Liver (tissue), 3 donors: ENCODE results near the gene COL20A1.

ENCODE experiments used
- CTCF ChIP-seq: fragments of 150-350 bp; IDR thresholded peaks from 2 replicates; pipeline ENCODE4 v1.5.1; 2017; ENCODE audit warnings: improper control_type of control experiment, low read depth, low read length; ENCODE audit not compliant: missing input control
- EGR1 ChIP-seq, 2 donors: IDR thresholded peaks; 2 replicates each; pipeline ENCODE4 v1.6.1; 2016 to 2018; ENCODE audit warnings: antibody characterized with exemption in 2 of 2, low read depth in 2 of 2
- MAX ChIP-seq: IDR thresholded peaks from 2 replicates; pipeline ENCODE4 v1.6.1; 2016; ENCODE audit warnings: antibody characterized with exemption
- RAD21 ChIP-seq, 2 donors: IDR thresholded peaks; 2 replicates each; pipeline ENCODE4 v1.6.1; 2016; ENCODE audit warnings: antibody characterized with exemption in 2 of 2, mild to moderate bottlenecking in 2 of 2
- REST ChIP-seq: IDR thresholded peaks from 2 replicates; pipeline ENCODE4 v1.6.1; 2016; ENCODE audit warnings: antibody characterized with exemption, mild to moderate bottlenecking
- TAF1 ChIP-seq: conservative IDR thresholded peaks from 2 replicates; pipeline ENCODE4 v1.6.1; 2016; ENCODE audit warnings: antibody characterized with exemption, mild to moderate bottlenecking
- ZBTB33 ChIP-seq: IDR thresholded peaks from 2 replicates; pipeline ENCODE4 v1.6.1; 2016; ENCODE audit warnings: antibody characterized with exemption
- donor health status: healthy.
- donor health status: healthy.

- no peak for TF ChIP-seq ZBTB33
- TF ChIP-seq EGR1 (IDR thresholded peaks at IDR 0.05; ENCODE audit: low read depth in 2 of 2) = no peak
- TF ChIP-seq CTCF = no peak
- TF ChIP-seq MAX = no peak
- no peak for TF ChIP-seq RAD21 (IDR thresholded peaks at IDR 0.05)
- no peak for TF ChIP-seq TAF1
- no peak for TF ChIP-seq REST
These were observed 38.9 kb downstream of the COL20A1 start for GRCh38 chr20:63331741-63332400.
